Measurements from ENCODE around the gene KLHL3. TPM values are rescaled to one million over a fixed set of nuclear protein-coding genes. Genes with fewer than 3 reads are reported as not detected.

Gene KLHL3
- total RNA-seq, 1 experiment from 2014 or later, result 15.7 TPM

DNA sequence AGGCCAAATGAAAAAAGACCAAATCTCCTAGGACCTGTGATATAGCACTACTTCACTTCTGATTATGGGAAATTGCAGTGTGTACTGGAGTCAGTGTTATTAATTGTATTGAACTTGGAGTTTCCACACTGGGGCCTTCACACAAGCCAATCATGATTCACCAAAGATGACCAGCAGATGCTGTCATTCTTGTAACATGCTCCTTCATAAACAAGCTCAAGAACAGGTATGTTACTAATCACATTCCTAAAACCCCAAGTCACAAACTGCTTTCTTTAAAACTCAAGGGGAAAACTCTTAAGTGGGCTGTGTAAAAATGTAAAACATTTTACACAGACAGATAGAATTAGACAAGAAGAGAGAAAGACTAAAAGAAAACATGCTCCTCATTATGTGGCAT lies 5.6 kb downstream of the KLHL3 start:
- CTCF ChIA-PET, result interaction anchor here (1.0 to 2.0 kb wide), 3 partner anchors 49 to 101 kb away, joined by 3 to 6 read pairs (median 3); no protein-coding TSS in a partner anchor
- no peak overlapping the region for H3K4me3 Mint-ChIP-seq
- H3K36me3 Mint-ChIP-seq, result no peaks in the 10 kb centered on the region
- H3K9me3 Mint-ChIP-seq, result no peaks in the 10 kb centered on the region
- no peaks in the 10 kb centered on the region; the same call in 1 of the 2 replicates for H3K4me1 Mint-ChIP-seq
- ATAC-seq (no peak), DNase-seq (ENCODE audit: low spot score) (no peak)
- POLR2A ChIA-PET, result no interaction called here
- no peak overlapping the region for H3K27ac Mint-ChIP-seq
- no peaks in the 10 kb centered on the region for H3K27me3 Mint-ChIP-seq (ENCODE audit: low read depth)
- TF ChIP-seq, protein P1, sequence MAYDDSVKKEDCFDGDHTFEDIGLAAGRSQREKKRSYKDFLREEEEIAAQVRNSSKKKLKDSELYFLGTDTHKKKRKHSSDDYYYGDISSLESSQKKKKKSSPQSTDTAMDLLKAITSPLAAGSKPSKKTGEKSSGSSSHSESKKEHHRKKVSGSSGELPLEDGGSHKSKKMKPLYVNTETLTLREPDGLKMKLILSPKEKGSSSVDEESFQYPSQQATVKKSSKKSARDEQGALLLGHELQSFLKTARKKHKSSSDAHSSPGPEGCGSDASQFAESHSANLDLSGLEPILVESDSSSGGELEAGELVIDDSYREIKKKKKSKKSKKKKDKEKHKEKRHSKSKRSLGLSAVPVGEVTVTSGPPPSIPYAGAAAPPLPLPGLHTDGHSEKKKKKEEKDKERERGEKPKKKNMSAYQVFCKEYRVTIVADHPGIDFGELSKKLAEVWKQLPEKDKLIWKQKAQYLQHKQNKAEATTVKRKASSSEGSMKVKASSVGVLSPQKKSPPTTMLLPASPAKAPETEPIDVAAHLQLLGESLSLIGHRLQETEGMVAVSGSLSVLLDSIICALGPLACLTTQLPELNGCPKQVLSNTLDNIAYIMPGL (CRISPR knock-in tag; IDR thresholded peaks at IDR 0.05), result no peak
- no peak for TF ChIP-seq JUN (CRISPR knock-in tag; IDR thresholded peaks at IDR 0.05)
- TF ChIP-seq, protein P2, sequence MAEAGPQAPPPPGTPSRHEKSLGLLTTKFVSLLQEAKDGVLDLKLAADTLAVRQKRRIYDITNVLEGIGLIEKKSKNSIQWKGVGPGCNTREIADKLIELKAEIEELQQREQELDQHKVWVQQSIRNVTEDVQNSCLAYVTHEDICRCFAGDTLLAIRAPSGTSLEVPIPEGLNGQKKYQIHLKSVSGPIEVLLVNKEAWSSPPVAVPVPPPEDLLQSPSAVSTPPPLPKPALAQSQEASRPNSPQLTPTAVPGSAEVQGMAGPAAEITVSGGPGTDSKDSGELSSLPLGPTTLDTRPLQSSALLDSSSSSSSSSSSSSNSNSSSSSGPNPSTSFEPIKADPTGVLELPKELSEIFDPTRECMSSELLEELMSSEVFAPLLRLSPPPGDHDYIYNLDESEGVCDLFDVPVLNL (CRISPR knock-in tag; IDR thresholded peaks at IDR 0.05; ENCODE audit: borderline replicate concordance, low read depth), result no peak
- TF ChIP-seq, protein P3, sequence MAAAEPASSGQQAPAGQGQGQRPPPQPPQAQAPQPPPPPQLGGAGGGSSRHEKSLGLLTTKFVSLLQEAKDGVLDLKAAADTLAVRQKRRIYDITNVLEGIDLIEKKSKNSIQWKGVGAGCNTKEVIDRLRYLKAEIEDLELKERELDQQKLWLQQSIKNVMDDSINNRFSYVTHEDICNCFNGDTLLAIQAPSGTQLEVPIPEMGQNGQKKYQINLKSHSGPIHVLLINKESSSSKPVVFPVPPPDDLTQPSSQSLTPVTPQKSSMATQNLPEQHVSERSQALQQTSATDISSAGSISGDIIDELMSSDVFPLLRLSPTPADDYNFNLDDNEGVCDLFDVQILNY (CRISPR knock-in tag; IDR thresholded peaks at IDR 0.05), result no peak
- TF ChIP-seq, protein P4, sequence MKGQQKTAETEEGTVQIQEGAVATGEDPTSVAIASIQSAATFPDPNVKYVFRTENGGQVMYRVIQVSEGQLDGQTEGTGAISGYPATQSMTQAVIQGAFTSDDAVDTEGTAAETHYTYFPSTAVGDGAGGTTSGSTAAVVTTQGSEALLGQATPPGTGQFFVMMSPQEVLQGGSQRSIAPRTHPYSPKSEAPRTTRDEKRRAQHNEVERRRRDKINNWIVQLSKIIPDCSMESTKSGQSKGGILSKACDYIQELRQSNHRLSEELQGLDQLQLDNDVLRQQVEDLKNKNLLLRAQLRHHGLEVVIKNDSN (CRISPR knock-in tag; IDR thresholded peaks at IDR 0.05), result no peak
- TF ChIP-seq, protein P5, sequence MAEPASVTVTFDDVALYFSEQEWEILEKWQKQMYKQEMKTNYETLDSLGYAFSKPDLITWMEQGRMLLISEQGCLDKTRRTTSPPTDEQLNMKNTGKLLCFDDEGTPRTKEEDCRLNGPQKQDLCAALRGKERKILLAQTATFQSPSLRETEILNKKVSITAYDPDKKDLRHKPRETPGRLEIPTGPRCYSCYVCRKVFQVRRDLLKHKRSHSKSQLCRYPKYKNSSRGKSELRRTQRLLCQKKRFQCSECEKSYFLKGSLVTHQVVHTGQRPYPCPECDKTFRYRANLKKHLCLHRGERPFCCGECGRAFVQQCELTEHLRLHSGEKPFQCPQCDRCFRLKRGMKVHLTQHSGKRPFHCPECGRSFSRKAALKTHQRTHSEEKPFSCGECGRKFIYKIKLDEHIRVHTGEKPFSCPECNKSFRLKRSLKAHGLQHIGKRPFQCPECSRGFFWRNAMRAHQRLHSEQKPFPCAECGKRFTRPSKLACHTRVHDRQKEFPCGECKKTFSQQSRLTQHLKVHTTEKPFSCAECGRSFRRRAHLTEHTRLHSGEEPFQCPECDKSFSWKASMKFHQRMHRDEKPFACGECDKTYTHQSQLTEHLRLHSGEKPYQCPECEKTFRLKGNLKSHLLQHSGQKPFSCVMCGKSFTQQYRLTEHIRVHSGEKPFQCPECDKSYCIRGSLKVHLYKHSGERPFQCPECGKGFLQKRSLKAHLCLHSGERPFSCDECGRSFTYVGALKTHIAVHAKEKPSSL (CRISPR knock-in tag; conservative IDR thresholded peaks at IDR 0.05), result no peak
- TF ChIP-seq, protein P6, sequence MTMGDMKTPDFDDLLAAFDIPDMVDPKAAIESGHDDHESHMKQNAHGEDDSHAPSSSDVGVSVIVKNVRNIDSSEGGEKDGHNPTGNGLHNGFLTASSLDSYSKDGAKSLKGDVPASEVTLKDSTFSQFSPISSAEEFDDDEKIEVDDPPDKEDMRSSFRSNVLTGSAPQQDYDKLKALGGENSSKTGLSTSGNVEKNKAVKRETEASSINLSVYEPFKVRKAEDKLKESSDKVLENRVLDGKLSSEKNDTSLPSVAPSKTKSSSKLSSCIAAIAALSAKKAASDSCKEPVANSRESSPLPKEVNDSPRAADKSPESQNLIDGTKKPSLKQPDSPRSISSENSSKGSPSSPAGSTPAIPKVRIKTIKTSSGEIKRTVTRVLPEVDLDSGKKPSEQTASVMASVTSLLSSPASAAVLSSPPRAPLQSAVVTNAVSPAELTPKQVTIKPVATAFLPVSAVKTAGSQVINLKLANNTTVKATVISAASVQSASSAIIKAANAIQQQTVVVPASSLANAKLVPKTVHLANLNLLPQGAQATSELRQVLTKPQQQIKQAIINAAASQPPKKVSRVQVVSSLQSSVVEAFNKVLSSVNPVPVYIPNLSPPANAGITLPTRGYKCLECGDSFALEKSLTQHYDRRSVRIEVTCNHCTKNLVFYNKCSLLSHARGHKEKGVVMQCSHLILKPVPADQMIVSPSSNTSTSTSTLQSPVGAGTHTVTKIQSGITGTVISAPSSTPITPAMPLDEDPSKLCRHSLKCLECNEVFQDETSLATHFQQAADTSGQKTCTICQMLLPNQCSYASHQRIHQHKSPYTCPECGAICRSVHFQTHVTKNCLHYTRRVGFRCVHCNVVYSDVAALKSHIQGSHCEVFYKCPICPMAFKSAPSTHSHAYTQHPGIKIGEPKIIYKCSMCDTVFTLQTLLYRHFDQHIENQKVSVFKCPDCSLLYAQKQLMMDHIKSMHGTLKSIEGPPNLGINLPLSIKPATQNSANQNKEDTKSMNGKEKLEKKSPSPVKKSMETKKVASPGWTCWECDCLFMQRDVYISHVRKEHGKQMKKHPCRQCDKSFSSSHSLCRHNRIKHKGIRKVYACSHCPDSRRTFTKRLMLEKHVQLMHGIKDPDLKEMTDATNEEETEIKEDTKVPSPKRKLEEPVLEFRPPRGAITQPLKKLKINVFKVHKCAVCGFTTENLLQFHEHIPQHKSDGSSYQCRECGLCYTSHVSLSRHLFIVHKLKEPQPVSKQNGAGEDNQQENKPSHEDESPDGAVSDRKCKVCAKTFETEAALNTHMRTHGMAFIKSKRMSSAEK (CRISPR knock-in tag; IDR thresholded peaks at IDR 0.05; ENCODE audit: borderline replicate concordance), result no peak
- TF ChIP-seq, protein P7, sequence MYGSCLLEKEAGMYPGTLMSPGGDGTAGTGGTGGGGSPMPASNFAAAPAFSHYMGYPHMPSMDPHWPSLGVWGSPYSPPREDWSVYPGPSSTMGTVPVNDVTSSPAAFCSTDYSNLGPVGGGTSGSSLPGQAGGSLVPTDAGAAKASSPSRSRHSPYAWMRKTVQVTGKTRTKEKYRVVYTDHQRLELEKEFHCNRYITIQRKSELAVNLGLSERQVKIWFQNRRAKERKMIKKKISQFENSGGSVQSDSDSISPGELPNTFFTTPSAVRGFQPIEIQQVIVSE (CRISPR knock-in tag; IDR thresholded peaks at IDR 0.05; ENCODE audit: borderline replicate concordance), result no peak

DNA sequence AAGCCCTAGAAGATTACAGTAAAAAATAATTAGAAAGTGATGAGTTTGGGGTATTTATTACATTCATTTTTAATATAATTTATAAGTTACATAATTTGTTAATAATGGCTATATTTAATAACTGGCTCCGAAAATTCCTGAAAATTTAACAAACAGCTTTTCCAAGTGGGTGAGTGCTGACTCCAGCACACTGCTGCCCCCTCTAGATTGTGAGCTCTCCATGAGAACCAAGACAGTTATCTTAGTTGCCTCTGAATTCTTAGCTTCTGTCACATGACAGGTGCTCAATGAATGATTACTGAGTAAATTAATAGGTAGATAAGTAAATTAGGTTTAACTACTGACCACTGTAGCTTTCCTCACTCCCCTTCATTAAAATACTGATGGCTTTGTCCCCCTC lies 7.8 kb downstream of the KLHL3 start:
- CTCF ChIA-PET, result interaction anchor here (0.6 to 1.8 kb wide), 5 partner anchors 10 to 98 kb away, joined by 3 to 22 read pairs (median 12); no protein-coding TSS in a partner anchor
- H3K4me3 Mint-ChIP-seq, result no peak overlapping the region
- no peak for TF ChIP-seq ESRRA (CRISPR knock-in tag; IDR thresholded peaks at IDR 0.05; ENCODE audit: borderline replicate concordance)
- TF ChIP-seq, protein P8, sequence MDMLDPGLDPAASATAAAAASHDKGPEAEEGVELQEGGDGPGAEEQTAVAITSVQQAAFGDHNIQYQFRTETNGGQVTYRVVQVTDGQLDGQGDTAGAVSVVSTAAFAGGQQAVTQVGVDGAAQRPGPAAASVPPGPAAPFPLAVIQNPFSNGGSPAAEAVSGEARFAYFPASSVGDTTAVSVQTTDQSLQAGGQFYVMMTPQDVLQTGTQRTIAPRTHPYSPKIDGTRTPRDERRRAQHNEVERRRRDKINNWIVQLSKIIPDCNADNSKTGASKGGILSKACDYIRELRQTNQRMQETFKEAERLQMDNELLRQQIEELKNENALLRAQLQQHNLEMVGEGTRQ (CRISPR knock-in tag; IDR thresholded peaks at IDR 0.05), result 0 out of 2 replicates have a peak, but pooled peaks have one; percentile 11
- no peak for TF ChIP-seq ETV6 (CRISPR knock-in tag; IDR thresholded peaks at IDR 0.05)
- no peak for TF ChIP-seq RORB (CRISPR knock-in tag; IDR thresholded peaks at IDR 0.05)
- TF ChIP-seq, protein P4 (CRISPR knock-in tag; IDR thresholded peaks at IDR 0.05), result no peak
- TF ChIP-seq, protein P9, sequence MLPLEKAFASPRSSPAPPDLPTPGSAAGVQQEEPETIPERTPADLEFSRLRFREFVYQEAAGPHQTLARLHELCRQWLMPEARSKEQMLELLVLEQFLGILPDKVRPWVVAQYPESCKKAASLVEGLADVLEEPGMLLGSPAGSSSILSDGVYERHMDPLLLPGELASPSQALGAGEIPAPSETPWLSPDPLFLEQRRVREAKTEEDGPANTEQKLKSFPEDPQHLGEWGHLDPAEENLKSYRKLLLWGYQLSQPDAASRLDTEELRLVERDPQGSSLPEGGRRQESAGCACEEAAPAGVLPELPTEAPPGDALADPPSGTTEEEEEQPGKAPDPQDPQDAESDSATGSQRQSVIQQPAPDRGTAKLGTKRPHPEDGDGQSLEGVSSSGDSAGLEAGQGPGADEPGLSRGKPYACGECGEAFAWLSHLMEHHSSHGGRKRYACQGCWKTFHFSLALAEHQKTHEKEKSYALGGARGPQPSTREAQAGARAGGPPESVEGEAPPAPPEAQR (CRISPR knock-in tag; IDR thresholded peaks at IDR 0.05), result no peak
- no peak for TF ChIP-seq RELA (CRISPR knock-in tag; IDR thresholded peaks at IDR 0.05; ENCODE audit: borderline replicate concordance)
- TF ChIP-seq HMGA2 (CRISPR knock-in tag; IDR thresholded peaks at IDR 0.05), result no peak

More for the DNA sequence above, 7.8 kb downstream of the KLHL3 start:
- Mint-ChIP-seq H3K9me3 (no peaks in the 10 kb centered on the region), H3K36me3 (no peaks in the 10 kb centered on the region), H3K4me1 (no peaks in the 10 kb centered on the region; the same call in 1 of the 2 replicates), H3K27ac (no peak overlapping the region), H3K27me3 (ENCODE audit: low read depth) (no peaks in the 10 kb centered on the region)
- POLR2A ChIA-PET, result interaction anchor here (0.5 kb wide), 1 partner anchor 87 kb away, joined by 3 read pairs; no protein-coding TSS in a partner anchor
- no peak for DNase-seq (ENCODE audit: low spot score)
- peak; percentile 32; the same call in 1 of the 2 replicates for ATAC-seq
